Naive thymus-derived CD4-positive, alpha-beta T cell (primary cell): ENCODE data around the gene LIN37. TPM values are rescaled to one million over a fixed set of nuclear protein-coding genes. Genes with fewer than 3 reads are reported as not detected.

ENCODE experiments used
- ATAC-seq: fragments of 150-1000 bp; cut with Tn5 transposase; 2 replicates; pipeline ENCODE4 v1.10.0; 2021; ENCODE audit warnings: mild to moderate bottlenecking, moderate library complexity
- CTCF ChIA-PET: fragments of 350-600 bp; sonication (Branson Sonifier 250); formaldehyde crosslinking; loops from one replicate; lab custom pipeline; 2021; ENCODE audit warnings: antibody characterized with exemption; lab: Charles Lee
- POLR2A ChIA-PET: fragments of 350-600 bp; sonication (Branson Sonifier 250); formaldehyde crosslinking; loops from one replicate; lab custom pipeline; 2021; ENCODE audit warnings: antibody characterized with exemption, inconsistent platforms; lab: Charles Lee
- DNase-seq, 9 donors: peaks; one replicate each; pipeline versions ENCODE4 v3.0.0 to v3.0.0-alpha.2; 2020 to 2022; ENCODE audit warnings: mixed read lengths in 1 of 9
- H3K27ac ChIP-seq: one replicate; pipeline ENCODE4 v1.7.0; 2013; ENCODE audit warnings: mild to moderate bottlenecking, low read depth, low read length, moderate library complexity
- H3K27me3 ChIP-seq, 2 donors: one replicate each; pipeline ENCODE4 v1.7.0; 2013; ENCODE audit warnings: low read length in 2 of 2, mild to moderate bottlenecking in 2 of 2, moderate library complexity in 2 of 2; ENCODE audit not compliant: control insufficient read depth in 2 of 2, insufficient read depth in 2 of 2
- H3K36me3 ChIP-seq, 3 experiments: 1 replicate in 2 of 3; 2 replicates in 1 of 3; pipeline ENCODE4 v1.7.0; 2013; ENCODE audit warnings: low read length in 3 of 3, mild to moderate bottlenecking in 3 of 3, moderate library complexity in 1 of 3; ENCODE audit not compliant: insufficient read depth in 3 of 3, control insufficient read depth in 2 of 3
- H3K4me1 ChIP-seq, 2 donors: one replicate each; pipeline ENCODE4 v1.7.0; 2013; ENCODE audit warnings: low read length in 2 of 2, mild to moderate bottlenecking in 2 of 2, moderate library complexity in 1 of 2; ENCODE audit not compliant: control insufficient read depth in 2 of 2, insufficient read depth in 2 of 2
- H3K4me3 ChIP-seq: 2 replicates; pipeline ENCODE4 v1.7.0; 2013; ENCODE audit warnings: mild to moderate bottlenecking, low read length
- H3K9me3 ChIP-seq, 3 experiments: 1 replicate in 2 of 3; 2 replicates in 1 of 3; pipeline ENCODE4 v1.7.0; 2013; ENCODE audit warnings: low read length in 3 of 3; ENCODE audit not compliant: control insufficient read depth in 2 of 3
- H3K27ac Mint-ChIP-seq, 9 donors: one replicate each; pipeline ENCODE4 v1.8.0; 2020 to 2022; ENCODE audit warnings: mixed read lengths in 9 of 9, mild to moderate bottlenecking in 8 of 9, moderate library complexity in 5 of 9, inconsistent platforms in 2 of 9
- H3K27me3 Mint-ChIP-seq, 5 donors: one replicate each; pipeline ENCODE4 v1.8.0; 2021 to 2022; ENCODE audit warnings: mixed read lengths in 5 of 5, mild to moderate bottlenecking in 1 of 5
- H3K36me3 Mint-ChIP-seq, 5 donors: one replicate each; pipeline ENCODE4 v1.8.0; 2020 to 2022; ENCODE audit warnings: mixed read lengths in 5 of 5, mild to moderate bottlenecking in 3 of 5, inconsistent platforms in 1 of 5
- H3K4me1 Mint-ChIP-seq, 7 donors: one replicate each; pipeline ENCODE4 v1.8.0; 2020 to 2022; ENCODE audit warnings: mixed read lengths in 7 of 7, mild to moderate bottlenecking in 3 of 7, inconsistent platforms in 1 of 7
- H3K4me3 Mint-ChIP-seq, 10 donors: one replicate each; pipeline ENCODE4 v1.8.0; 2020 to 2022; ENCODE audit warnings: mild to moderate bottlenecking in 10 of 10, mixed read lengths in 10 of 10, moderate library complexity in 6 of 10, inconsistent platforms in 2 of 10
- H3K9me3 Mint-ChIP-seq, 11 donors: one replicate each; pipeline ENCODE4 v1.8.0; 2020 to 2022; ENCODE audit warnings: mixed read lengths in 11 of 11, mild to moderate bottlenecking in 4 of 11, inconsistent platforms in 1 of 11, moderate library complexity in 1 of 11
- intact Hi-C, 2 donors: fragments of 100-400 bp; cut with micrococcal nuclease; formaldehyde crosslinking; loops; one replicate each; pipeline ENCODE4 v1.15.1; 2023
- polyA plus RNA-seq, 2 donors: library from polyadenylated mRNA; unstranded; fragments of 300-500 nt; fragmentation: Illumina TruSeq; gene quantifications; one replicate each; pipeline ENCODE4 v1.2.3, GENCODE V29; 2021
- total RNA-seq, 6 experiments: library from RNA in 5 of 6; stranded (reverse) in 5 of 6; gene quantifications; 1 replicate in 5 of 6; 2 replicates in 1 of 6; pipeline ENCODE4 v1.2.3 and lab custom pipeline; 2021 to 2026

LIN37 gene
- total and polyA plus RNA-seq, 7 experiments from 2014 or later, result 6.7 to 33.1 (median 18.9) TPM

GRCh38 chr19:35738021-35738886 is 10.1 kb upstream of the LIN37 start:
- POLR2A ChIA-PET, result interaction anchor here (0.6 to 2.4 kb wide), 4 partner anchors 10 to 159 kb away, joined by 3 to 12 read pairs (median 6); partner anchors contain the start of genes KMT2B and LIN37
- H3K27me3 Mint-ChIP-seq, result no peaks in the 10 kb centered on the region
- no peaks in the 10 kb centered on the region for H3K9me3 Mint-ChIP-seq
- peak overlapping the region in 3 of 9 donors; percentile 36 to 61 (median 39) for H3K27ac Mint-ChIP-seq
- Histone ChIP-seq H3K27ac (peak overlapping the region; percentile 54), H3K4me1 (peaks cover 16 to 17% of the 10 kb centered on the region in 2 donors), H3K27me3 (no peaks in the 10 kb centered on the region), H3K36me3 (peaks cover 0 to 63% (median 4%) of the 10 kb centered on the region in 3 experiments), H3K9me3 (no peaks in the 10 kb centered on the region), H3K4me3 (no peak overlapping the region)
- intact Hi-C loops, result no loop called here
- no peak for DNase-seq
- no peak for ATAC-seq
- peaks cover 6 to 29% (median 10%) of the 10 kb centered on the region in 5 donors for H3K36me3 Mint-ChIP-seq
- peaks cover 32 to 56% (median 35%) of the 10 kb centered on the region in 7 donors for H3K4me1 Mint-ChIP-seq
- peak overlapping the region in 4 of 10 donors; percentile 0 to 89 (median 54) for H3K4me3 Mint-ChIP-seq
- CTCF ChIA-PET, result interaction anchor here (0.5 to 1.6 kb wide), 4 partner anchors 11 to 77 kb away, joined by 3 to 7 read pairs (median 6); no protein-coding TSS in a partner anchor

DNA sequence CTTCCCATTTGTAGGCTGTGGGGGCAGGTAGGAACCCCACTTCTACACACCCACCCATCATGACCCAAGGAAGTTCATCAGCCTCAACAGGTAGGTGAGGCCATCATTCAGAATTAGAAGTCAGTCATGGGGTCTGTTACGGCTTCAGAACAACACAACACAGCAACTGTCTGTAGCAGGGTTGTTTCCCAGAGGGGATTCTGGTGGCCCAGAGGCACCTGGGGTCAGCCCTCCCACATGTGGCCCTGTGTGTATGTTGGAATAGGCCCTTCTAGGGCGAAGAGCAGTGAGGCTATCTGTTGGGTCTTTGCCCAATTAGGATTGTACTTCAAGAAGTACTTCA is 9.5 kb upstream of the LIN37 start:
- Histone ChIP-seq H3K36me3 (peaks cover 0 to 57% (median 4%) of the 10 kb centered on the region in 3 experiments), H3K27ac (no peak overlapping the region), H3K4me1 (peaks cover 19 to 22% of the 10 kb centered on the region in 2 donors), H3K27me3 (no peaks in the 10 kb centered on the region), H3K4me3 (no peak overlapping the region), H3K9me3 (no peaks in the 10 kb centered on the region)
- H3K4me3 Mint-ChIP-seq, result peak overlapping the region in 7 of 10 donors; percentile 0 to 94 (median 48)
- peak overlapping the region in 3 of 9 donors; percentile 36 to 61 (median 39) for H3K27ac Mint-ChIP-seq
- H3K36me3 Mint-ChIP-seq, result peaks cover 6 to 32% (median 10%) of the 10 kb centered on the region in 5 donors
- intact Hi-C loops, result no loop called here
- ChIA-PET CTCF (interaction anchor here (0.5 kb wide), 1 partner anchor 77 kb away, joined by 7 read pairs; no protein-coding TSS in a partner anchor), POLR2A (interaction anchor here (0.6 to 2.4 kb wide), 4 partner anchors 10 to 159 kb away, joined by 3 to 12 read pairs (median 8); partner anchors contain the start of genes KMT2B and LIN37)
- H3K4me1 Mint-ChIP-seq, result peaks cover 32 to 60% (median 38%) of the 10 kb centered on the region in 7 donors
- DNase-seq (no peak), ATAC-seq (no peak)
- no peaks in the 10 kb centered on the region for H3K9me3 Mint-ChIP-seq
- H3K27me3 Mint-ChIP-seq, result no peaks in the 10 kb centered on the region

- H3K4me1 Mint-ChIP-seq, result peaks cover 26 to 61% (median 43%) of the 10 kb centered on the region in 7 donors
- peak overlapping the region; percentile 71 to 100 (median 90) for H3K4me3 Mint-ChIP-seq
- H3K27me3 ChIP-seq, result no peaks in the 10 kb centered on the region
- ATAC-seq (no peak), DNase-seq (no peak)
- no peaks in the 10 kb centered on the region for H3K9me3 ChIP-seq
- H3K4me3 ChIP-seq, result peak overlapping the region; percentile 89
- intact Hi-C loops, result loop anchor here (1.0 to 10.0 kb wide), 12 partner anchors 9 to 475 kb away; partner anchors contain the start of genes ARHGAP33 (in 2 of the 2), COX6B1 (in 1 of the 2), LIN37 (in 1 of the 2) and PROSER3 (in 1 of the 2)
- H3K27ac Mint-ChIP-seq, result peak overlapping the region in 5 of 9 donors; percentile 26 to 85 (median 36)
- no peaks in the 10 kb centered on the region for H3K9me3 Mint-ChIP-seq
- H3K27ac ChIP-seq, result peak overlapping the region; percentile 91
- CTCF ChIA-PET, result interaction anchor here (0.5 to 1.6 kb wide), 4 partner anchors 9 to 107 kb away, joined by 3 to 8 read pairs (median 6); no protein-coding TSS in a partner anchor
- peaks cover 6 to 29% (median 9%) of the 10 kb centered on the region in 5 donors for H3K36me3 Mint-ChIP-seq
- POLR2A ChIA-PET, result interaction anchor here (1.0 to 2.4 kb wide), 11 partner anchors 9 to 214 kb away, joined by 3 to 12 read pairs (median 6); partner anchors contain the start of genes COX6B1, HSPB6, KMT2B and LIN37
- H3K4me1 ChIP-seq, result peaks cover 25 to 27% of the 10 kb centered on the region in 2 donors
- H3K27me3 Mint-ChIP-seq, result no peaks in the 10 kb centered on the region
- peaks cover 0 to 51% (median 4%) of the 10 kb centered on the region in 3 experiments for H3K36me3 ChIP-seq
Observed at GRCh38 chr19:35739275-35740107, 8.9 kb upstream of the LIN37 start.

- H3K27ac ChIP-seq, result peak overlapping the region; percentile 91
- Mint-ChIP-seq H3K27ac (peak overlapping the region in 6 of 9 donors; percentile 85 to 99 (median 94)), H3K36me3 (peaks cover 5 to 25% (median 9%) of the 10 kb centered on the region in 5 donors), H3K27me3 (no peaks in the 10 kb centered on the region), H3K4me3 (peak overlapping the region; percentile 87 to 100 (median 92)), H3K4me1 (peaks cover 25 to 63% (median 44%) of the 10 kb centered on the region in 7 donors), H3K9me3 (no peaks in the 10 kb centered on the region)
- CTCF ChIA-PET, result interaction anchor here (0.7 to 1.6 kb wide), 4 partner anchors 10 to 107 kb away, joined by 3 to 8 read pairs (median 4); no protein-coding TSS in a partner anchor
- H3K4me1 ChIP-seq, result peaks cover 27% of the 10 kb centered on the region in 2 donors
- POLR2A ChIA-PET, result interaction anchor here (0.7 to 2.4 kb wide), 15 partner anchors 8 to 598 kb away, joined by 3 to 12 read pairs (median 6); partner anchors contain the start of genes COX6B1, HSPB6, KMT2B and LIN37
- DNase-seq (no peak), ATAC-seq (peak; percentile 3)
- peaks cover 0 to 47% (median 4%) of the 10 kb centered on the region in 3 experiments for H3K36me3 ChIP-seq
- H3K4me3 ChIP-seq, result peak overlapping the region; percentile 89
- H3K27me3 ChIP-seq, result no peaks in the 10 kb centered on the region
- H3K9me3 ChIP-seq, result no peaks in the 10 kb centered on the region
- intact Hi-C loops, result loop anchor here (1.0 to 10.0 kb wide), 12 partner anchors 8 to 475 kb away; partner anchors contain the start of genes ARHGAP33 (in 2 of the 2), COX6B1 (in 1 of the 2), LIN37 (in 1 of the 2) and PROSER3 (in 1 of the 2)
Observed at GRCh38 chr19:35740108-35740422, 8.3 kb upstream of the LIN37 start.

DNA sequence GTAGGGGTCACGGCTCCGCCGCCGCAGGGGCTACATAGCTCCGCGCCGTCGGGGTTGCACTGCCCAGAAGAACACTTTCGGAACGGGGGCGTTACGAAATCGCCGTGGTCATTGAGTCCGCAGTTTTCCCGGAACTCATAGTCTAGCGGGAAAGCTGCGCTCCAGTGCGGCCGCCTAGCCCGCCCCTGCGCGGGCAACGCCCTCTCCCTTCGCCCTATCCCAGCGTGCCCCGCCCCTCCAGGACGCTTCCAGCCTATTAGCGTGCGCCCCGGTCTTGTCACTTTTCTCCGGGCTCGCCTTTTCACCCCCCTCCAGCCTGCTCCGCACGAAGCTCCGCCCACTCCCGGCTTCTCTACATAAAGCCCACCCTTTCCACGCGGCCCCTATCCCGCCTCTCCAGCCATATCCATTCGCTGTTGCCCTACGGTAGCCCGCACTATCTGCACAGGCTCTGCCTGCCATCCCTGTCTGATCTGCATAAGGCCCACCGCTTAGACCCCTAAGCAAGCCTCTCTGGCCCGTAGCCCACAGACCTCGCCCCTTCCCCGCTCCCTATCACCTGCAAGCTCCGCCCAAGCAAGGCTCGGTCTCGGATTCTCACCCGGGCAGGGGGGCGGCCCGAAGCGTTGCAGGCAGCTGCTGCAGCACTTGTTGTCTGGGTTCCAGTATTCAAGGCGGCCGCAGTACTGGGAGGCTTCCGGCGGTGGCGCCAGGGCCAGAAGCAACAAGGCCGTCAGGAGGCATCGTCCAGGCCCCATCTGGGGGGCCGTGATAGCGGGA is 7.8 kb upstream of the LIN37 start:
- H3K4me3 Mint-ChIP-seq, result peak overlapping the region; percentile 87 to 100 (median 92)
- peak; percentile 81 to 95 (median 92) for DNase-seq
- CTCF ChIA-PET, result interaction anchor here (0.7 to 1.6 kb wide), 4 partner anchors 10 to 106 kb away, joined by 3 to 8 read pairs (median 4); no protein-coding TSS in a partner anchor
- POLR2A ChIA-PET, result interaction anchor here (0.7 to 2.4 kb wide), 15 partner anchors 8 to 599 kb away, joined by 3 to 12 read pairs (median 6); partner anchors contain the start of genes COX6B1, HSPB6, KMT2B and LIN37
- H3K4me1 Mint-ChIP-seq, result peaks cover 25 to 67% (median 48%) of the 10 kb centered on the region in 7 donors
- peak overlapping the region; percentile 91 for H3K27ac ChIP-seq
- H3K36me3 Mint-ChIP-seq, result peaks cover 5 to 21% (median 7%) of the 10 kb centered on the region in 5 donors
- H3K27me3 Mint-ChIP-seq, result peaks cover 0 to 2% (median 0%) of the 10 kb centered on the region in 5 donors
- peak overlapping the region; percentile 85 to 99 (median 96) for H3K27ac Mint-ChIP-seq
- H3K9me3 Mint-ChIP-seq, result no peaks in the 10 kb centered on the region
- H3K27me3 ChIP-seq, result no peaks in the 10 kb centered on the region
- H3K36me3 ChIP-seq, result peaks cover 0 to 44% (median 4%) of the 10 kb centered on the region in 3 experiments
- peaks cover 27% of the 10 kb centered on the region in 2 donors for H3K4me1 ChIP-seq
- peak; percentile 78 for ATAC-seq
- intact Hi-C loops, result loop anchor here (1.0 to 10.0 kb wide), 12 partner anchors 8 to 474 kb away; partner anchors contain the start of genes ARHGAP33 (in 2 of the 2), COX6B1 (in 1 of the 2), LIN37 (in 1 of the 2) and PROSER3 (in 1 of the 2)
- H3K4me3 ChIP-seq, result peak overlapping the region; percentile 89
- no peaks in the 10 kb centered on the region for H3K9me3 ChIP-seq
